T-helper 1 cell treated with Interleukin-12 subunit alpha and Interleukin-12 subunit beta and Interleukin-4 antibody, amounts not matched to agents 30 ng/mL and 1 ng/mL, for 36 hours (primary cell): ENCODE measurements around the gene REM2. TPM values are rescaled to one million over a fixed set of nuclear protein-coding genes. Genes with fewer than 3 reads are reported as not detected.

Experiments
- intact Hi-C: fragments of 100-400 bp; cut with micrococcal nuclease; formaldehyde crosslinking; loops from one replicate; pipeline ENCODE4 v1.15.1; 2024
- total RNA-seq: library from RNA; stranded (reverse); gene quantifications from 2 replicates; pipeline ENCODE4 v1.2.3, GENCODE V29; 2022

The REM2 gene
- total RNA-seq, 1 donor from 2014 or later, result 0.51 TPM

GRCh38 chr14:22872033-22872832, 10.8 kb upstream of the REM2 start:
- intact Hi-C loops, result loop anchor here (1.0 to 5.0 kb wide), 5 partner anchors 19 to 450 kb away; partner anchors contain the start of gene PABPN1

GRCh38 chr14:22872833-22873520, 10.0 kb upstream of the REM2 start:
- intact Hi-C loops, result loop anchor here (1.0 to 5.0 kb wide), 5 partner anchors 20 to 449 kb away; partner anchors contain the start of gene PABPN1

- intact Hi-C loops, result no loop called here
Observed at GRCh38 chr14:22875003-22875747, 7.8 kb upstream of the REM2 start.

- intact Hi-C loops, result no loop called here
Observed at GRCh38 chr14:22875748-22876319, 7.2 kb upstream of the REM2 start.

- intact Hi-C loops, result no loop called here
Observed at GRCh38 chr14:22877000-22877501, 6.0 kb upstream of the REM2 start.

GRCh38 chr14:22878271-22879246, 4.5 kb upstream of the REM2 start:
- intact Hi-C loops, result no loop called here

- intact Hi-C loops, result no loop called here
Observed at GRCh38 chr14:22882064-22882463, 958 bp upstream of the REM2 start.

- intact Hi-C loops, result no loop called here
Observed at GRCh38 chr14:22882529-22883172, 371 bp upstream of the REM2 start.

- intact Hi-C loops, result no loop called here
Observed at GRCh38 chr14:22884076-22884737, 1.2 kb downstream of the REM2 start.

- intact Hi-C loops, result no loop called here
Observed at GRCh38 chr14:22884738-22885523, 1.9 kb downstream of the REM2 start.

GRCh38 chr14:22885975-22886374, 3.0 kb downstream of the REM2 start:
- intact Hi-C loops, result no loop called here

GRCh38 chr14:22886500-22887259, 3.7 kb downstream of the REM2 start:
- intact Hi-C loops, result loop anchor here (1.0 kb wide), 4 partner anchors 15 to 297 kb away; partner anchors contain the start of genes DAD1, LRP10, MRPL52 and RBM23

GRCh38 chr14:22887260-22887989, 4.4 kb downstream of the REM2 start:
- intact Hi-C loops, result loop anchor here (1.0 kb wide), 4 partner anchors 16 to 298 kb away; partner anchors contain the start of genes DAD1, LRP10, MRPL52 and RBM23

GRCh38 chr14:22887990-22888378, 5.0 kb downstream of the REM2 start:
- intact Hi-C loops, result loop anchor here (1.0 kb wide), 5 partner anchors 17 to 299 kb away; partner anchors contain the start of genes DAD1, LRP10, MRPL52 and RBM23

- intact Hi-C loops, result loop anchor here (1.0 kb wide), 1 partner anchor 206 kb away; no protein-coding TSS in a partner anchor
Observed at GRCh38 chr14:22888662-22889061, 5.6 kb downstream of the REM2 start.

- intact Hi-C loops, result no loop called here
Observed at GRCh38 chr14:22890416-22890815, 7.4 kb downstream of the REM2 start.
